Cardiac muscle cell (in vitro differentiated cells and primary cell): Measurements from ENCODE around the gene NAPB. TPM values are rescaled to one million over a fixed set of nuclear protein-coding genes. Genes with fewer than 3 reads are reported as not detected.
A peak's percentile ranks its signal among the peaks of the same experiment; 100 is the strongest.

Experiments
- DNase-seq, 2 donors: peaks; one replicate each; pipeline versions ENCODE4 v3.0.0 to v3.0.0-alpha.2; 2010 to 2017; ENCODE audit warnings: low read depth in 1 of 2, low spot score in 1 of 2
- H3K27ac ChIP-seq: fragments of 200-600 bp; sonication (generic); 2 replicates; pipeline ENCODE4 v1.5.1; 2016
- H3K27me3 ChIP-seq: fragments of 200-600 bp; sonication (generic); 2 replicates; pipeline ENCODE4 v1.6.0; 2016; ENCODE audit warnings: control low read depth
- H3K36me3 ChIP-seq: fragments of 200-600 bp; sonication (generic); 2 replicates; pipeline ENCODE4 v1.5.1; 2016; ENCODE audit warnings: control low read depth
- H3K4me1 ChIP-seq: fragments of 200-600 bp; sonication (generic); 2 replicates; pipeline ENCODE4 v1.8.1; 2017; ENCODE audit warnings: low read depth, mild to moderate bottlenecking, mixed run types
- H3K4me3 ChIP-seq: fragments of 200-600 bp; sonication (generic); 2 replicates; pipeline ENCODE4 v1.5.1; 2016; ENCODE audit warnings: mild to moderate bottlenecking
- H3K9me3 ChIP-seq: fragments of 200-600 bp; sonication (generic); 2 replicates; pipeline ENCODE4 v1.5.1; 2017; ENCODE audit warnings: low read depth, mild to moderate bottlenecking, control low read depth
- polyA plus RNA-seq: library from polyadenylated mRNA; unstranded; fragments of >200 nt; fragmentation: Nextera tagmentation; extraction: Ambion mirVana; gene quantifications from 2 replicates; pipeline ENCODE4 v1.2.1, GENCODE V29; 2016
- total RNA-seq: library from RNA; depleted of rRNA; stranded (reverse); fragments of >200 nt; gene quantifications from 2 replicates; pipeline ENCODE4 v1.2.3, GENCODE V29; 2016
- TF ChIP-seq, protein P1 (sequence below): IDR thresholded peaks from 2 replicates; pipeline ENCODE4 v1.5.1; 2012; ENCODE audit warnings: low read depth, mild to moderate bottlenecking, low read length

The NAPB gene
- total and polyA plus RNA-seq, 2 experiments from 2014 or later, result 12.9 to 16.6 TPM

GRCh38 chr20:23360531-23360930 lies 60.8 kb downstream of the NAPB start:
- TF ChIP-seq, protein P1, sequence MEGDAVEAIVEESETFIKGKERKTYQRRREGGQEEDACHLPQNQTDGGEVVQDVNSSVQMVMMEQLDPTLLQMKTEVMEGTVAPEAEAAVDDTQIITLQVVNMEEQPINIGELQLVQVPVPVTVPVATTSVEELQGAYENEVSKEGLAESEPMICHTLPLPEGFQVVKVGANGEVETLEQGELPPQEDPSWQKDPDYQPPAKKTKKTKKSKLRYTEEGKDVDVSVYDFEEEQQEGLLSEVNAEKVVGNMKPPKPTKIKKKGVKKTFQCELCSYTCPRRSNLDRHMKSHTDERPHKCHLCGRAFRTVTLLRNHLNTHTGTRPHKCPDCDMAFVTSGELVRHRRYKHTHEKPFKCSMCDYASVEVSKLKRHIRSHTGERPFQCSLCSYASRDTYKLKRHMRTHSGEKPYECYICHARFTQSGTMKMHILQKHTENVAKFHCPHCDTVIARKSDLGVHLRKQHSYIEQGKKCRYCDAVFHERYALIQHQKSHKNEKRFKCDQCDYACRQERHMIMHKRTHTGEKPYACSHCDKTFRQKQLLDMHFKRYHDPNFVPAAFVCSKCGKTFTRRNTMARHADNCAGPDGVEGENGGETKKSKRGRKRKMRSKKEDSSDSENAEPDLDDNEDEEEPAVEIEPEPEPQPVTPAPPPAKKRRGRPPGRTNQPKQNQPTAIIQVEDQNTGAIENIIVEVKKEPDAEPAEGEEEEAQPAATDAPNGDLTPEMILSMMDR, result no peak
- Histone ChIP-seq H3K4me3 (no peak overlapping the region), H3K27ac (peak overlapping the region; percentile 97), H3K36me3 (peaks cover 5% of the 10 kb centered on the region), H3K27me3 (no peaks in the 10 kb centered on the region), H3K9me3 (no peaks in the 10 kb centered on the region), H3K4me1 (peaks cover 29% of the 10 kb centered on the region)
- DNase-seq, result no peak

- peak overlapping the region; percentile 81 for H3K27ac ChIP-seq
- TF ChIP-seq, protein P1, result no peak
- no peaks in the 10 kb centered on the region for H3K27me3 ChIP-seq
- no peaks in the 10 kb centered on the region for H3K36me3 ChIP-seq
- H3K9me3 ChIP-seq, result no peaks in the 10 kb centered on the region
- DNase-seq, result no peak
- no peak overlapping the region for H3K4me3 ChIP-seq
- H3K4me1 ChIP-seq, result peaks cover 29% of the 10 kb centered on the region
Measured at GRCh38 chr20:23358923-23359593, 62.2 kb downstream of the NAPB start.

GRCh38 chr20:23358563-23358906 lies 62.8 kb downstream of the NAPB start:
- DNase-seq, result no peak
- TF ChIP-seq, protein P1, result no peak
- H3K9me3 ChIP-seq, result no peaks in the 10 kb centered on the region
- H3K27me3 ChIP-seq, result no peaks in the 10 kb centered on the region
- peak overlapping the region; percentile 81 for H3K27ac ChIP-seq
- no peaks in the 10 kb centered on the region for H3K36me3 ChIP-seq
- peak overlapping the region; percentile 16 for H3K4me3 ChIP-seq
- H3K4me1 ChIP-seq, result peaks cover 28% of the 10 kb centered on the region

GRCh38 chr20:23357767-23358562 lies 63.3 kb downstream of the NAPB start:
- H3K27me3 ChIP-seq, result no peaks in the 10 kb centered on the region
- no peaks in the 10 kb centered on the region for H3K36me3 ChIP-seq
- TF ChIP-seq, protein P1, result no peak
- H3K4me3 ChIP-seq, result peak overlapping the region; percentile 58
- H3K9me3 ChIP-seq, result no peaks in the 10 kb centered on the region
- peaks cover 22% of the 10 kb centered on the region for H3K4me1 ChIP-seq
- DNase-seq, result peak; percentile 99 to 100
- peak overlapping the region; percentile 89 for H3K27ac ChIP-seq

DNA sequence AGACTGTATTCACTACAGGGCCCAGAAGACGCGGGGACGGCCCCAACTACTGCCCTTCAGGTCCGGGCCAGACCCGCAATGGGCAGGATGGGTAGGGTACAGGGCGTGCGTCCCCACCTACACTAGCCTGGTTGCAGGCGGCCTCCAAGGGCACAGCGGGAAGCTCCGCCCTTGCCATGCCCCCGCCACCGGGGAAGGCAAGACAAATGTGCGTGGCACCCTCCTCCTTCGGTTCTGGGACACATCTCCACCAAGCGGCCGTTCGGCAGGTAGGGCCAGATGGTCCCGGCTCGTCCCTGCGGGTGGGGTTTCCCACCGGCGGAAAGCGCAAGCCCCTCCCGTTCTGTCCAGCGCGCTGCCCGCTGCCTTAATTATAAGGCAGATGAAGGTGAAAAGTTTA lies 65.1 kb downstream of the NAPB start:
- H3K27me3 ChIP-seq, result no peaks in the 10 kb centered on the region
- DNase-seq, result no peak
- H3K36me3 ChIP-seq, result no peaks in the 10 kb centered on the region
- no peaks in the 10 kb centered on the region for H3K9me3 ChIP-seq
- peaks cover 20% of the 10 kb centered on the region for H3K4me1 ChIP-seq
- no peak overlapping the region for H3K4me3 ChIP-seq
- TF ChIP-seq, protein P1, result no peak
- no peak overlapping the region for H3K27ac ChIP-seq
